ENCODE data around the gene SLC23A1.
"Not testable (repeated sequence)": the region's sequence is repeated elsewhere in the genome, so short reads cannot be mapped to it uniquely, and the experiment has no call there.

The SLC23A1 gene

GRCh38 chr5:139383275-139383992 lies at the start of gene SLC23A1:
TSS of gene SLC23A1 (minus strand) at chr5:139383297. CDS start at chr5:139383253, 44 bp downstream.
- DNase-seq = no peak

DNA sequence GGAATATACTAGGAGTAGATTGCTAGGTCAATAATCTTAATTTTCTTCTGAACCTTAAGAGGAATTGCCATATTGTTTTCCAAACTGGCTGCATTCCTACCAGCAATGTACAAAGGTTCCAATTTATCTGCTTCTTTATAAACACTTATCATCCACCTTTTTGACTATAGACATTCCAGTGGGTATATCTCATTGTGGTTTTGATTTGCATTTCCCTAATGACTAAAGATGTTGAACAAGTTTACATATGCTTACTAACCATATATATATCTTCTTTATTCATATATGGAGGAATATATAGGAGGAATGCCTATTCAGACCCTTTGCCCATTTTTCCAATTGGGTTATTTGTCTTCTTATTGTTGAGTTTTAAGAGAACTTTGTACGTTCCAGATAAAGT lies 48.6 kb upstream of the SLC23A1 start:
- no peak for DNase-seq

DNA sequence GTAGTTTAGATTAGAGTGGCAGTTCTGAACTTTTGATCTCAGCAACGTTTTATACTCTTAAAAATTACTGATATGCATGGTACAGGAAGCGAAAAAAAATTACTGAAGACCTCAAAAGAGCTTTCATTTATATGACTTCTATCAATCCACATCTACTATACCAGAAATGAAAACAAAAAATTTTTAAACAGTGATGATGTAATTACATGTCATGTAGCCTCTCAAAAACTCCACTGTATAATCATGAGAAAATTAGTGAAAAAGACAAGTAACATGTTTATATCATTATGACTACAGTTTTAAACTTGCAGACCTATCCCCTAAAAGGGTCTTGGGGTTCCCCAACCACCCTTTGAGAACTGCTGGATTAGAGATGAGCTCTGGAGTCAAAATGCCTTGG lies 46.9 kb upstream of the SLC23A1 start:
- no peak for DNase-seq

GRCh38 chr5:139426203-139426885 lies 43.2 kb upstream of the SLC23A1 start:
- no peak for DNase-seq

- DNase-seq = no peak
These were observed 42.4 kb upstream of the SLC23A1 start for GRCh38 chr5:139425497-139425896.

DNA sequence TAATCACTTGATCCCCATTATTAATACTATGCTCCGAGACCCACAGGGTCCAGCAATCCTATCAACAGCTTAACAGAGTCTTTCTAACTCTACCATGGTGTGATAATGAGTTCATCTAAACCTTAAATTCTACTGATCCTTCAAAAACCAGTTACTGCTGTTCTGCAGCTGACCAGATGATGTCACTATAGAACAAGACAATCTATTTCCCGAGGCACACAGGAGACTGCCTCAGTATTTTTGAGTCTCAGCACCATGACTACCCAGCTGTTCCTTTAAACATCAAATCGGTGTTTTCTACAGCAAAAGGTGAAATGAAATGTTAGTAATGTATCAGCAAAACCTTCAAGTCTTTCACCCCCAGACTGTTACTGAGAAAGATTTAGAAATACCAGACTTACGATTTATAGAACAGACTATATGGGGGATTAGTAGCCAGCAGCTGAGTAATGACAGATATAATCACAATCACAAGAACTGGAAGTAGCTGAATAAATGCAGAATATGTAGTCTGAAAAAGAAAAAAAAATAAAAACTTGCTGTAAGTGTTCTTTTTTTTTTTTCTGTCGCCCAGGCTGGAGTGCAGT lies 39.3 kb upstream of the SLC23A1 start:
- DNase-seq = peak in 2 of 4 experiments; percentile 12 to 16

GRCh38 chr5:139419226-139420192 lies 36.4 kb upstream of the SLC23A1 start:
- no peak for DNase-seq

DNA sequence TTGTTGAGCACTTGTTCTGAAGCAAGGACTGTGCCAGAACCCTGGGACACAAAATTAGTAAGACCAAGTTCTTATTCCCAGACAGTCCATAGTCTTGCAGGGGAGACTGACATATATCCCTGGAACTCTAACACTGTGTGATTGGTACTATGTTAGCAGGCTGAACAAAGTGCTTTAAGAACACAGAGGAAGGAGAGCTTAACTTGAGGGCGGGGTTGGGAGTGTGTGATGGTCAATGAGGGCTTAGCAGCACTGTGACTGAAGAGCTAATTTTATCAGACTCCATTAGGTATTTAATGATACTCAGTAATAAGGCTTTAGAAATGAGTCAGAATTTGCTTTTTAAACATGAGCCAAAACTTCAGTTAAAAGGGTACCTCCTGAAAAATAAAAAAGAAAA lies 35.7 kb upstream of the SLC23A1 start:
- DNase-seq = no peak

GRCh38 chr5:139417214-139417613 lies 34.1 kb upstream of the SLC23A1 start:
- DNase-seq = no peak

GRCh38 chr5:139416651-139417050 lies 33.6 kb upstream of the SLC23A1 start:
- DNase-seq = no peak

GRCh38 chr5:139415869-139416268 lies 32.8 kb upstream of the SLC23A1 start:
- DNase-seq = no peak

- peak in 1 of 4 experiments; percentile 21 for DNase-seq
These were observed 32.2 kb upstream of the SLC23A1 start for GRCh38 chr5:139415221-139415861.

GRCh38 chr5:139414581-139415130 lies 31.6 kb upstream of the SLC23A1 start:
- no peak for DNase-seq

GRCh38 chr5:139413963-139414362 lies 30.9 kb upstream of the SLC23A1 start:
- no peak for DNase-seq

DNA sequence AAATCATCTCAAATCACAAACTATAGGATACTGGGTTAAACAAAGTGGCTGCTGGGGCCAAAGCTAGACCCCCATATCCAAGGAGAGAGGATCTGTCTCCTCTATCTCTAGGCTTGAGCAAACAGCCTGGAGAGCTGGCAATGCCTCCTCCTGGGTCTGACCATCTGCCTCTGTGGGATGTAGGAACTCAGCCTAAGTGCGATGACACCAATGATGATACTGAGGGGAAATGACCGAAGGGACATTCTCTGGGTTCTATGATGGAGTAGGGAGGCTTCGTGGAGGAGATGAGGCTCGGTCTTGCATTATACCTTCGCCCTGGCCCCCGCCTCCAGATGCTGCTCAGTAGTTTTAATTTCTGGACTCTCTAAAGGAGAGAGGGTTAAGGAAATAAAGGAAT lies 30.1 kb upstream of the SLC23A1 start:
- no peak for DNase-seq

DNA sequence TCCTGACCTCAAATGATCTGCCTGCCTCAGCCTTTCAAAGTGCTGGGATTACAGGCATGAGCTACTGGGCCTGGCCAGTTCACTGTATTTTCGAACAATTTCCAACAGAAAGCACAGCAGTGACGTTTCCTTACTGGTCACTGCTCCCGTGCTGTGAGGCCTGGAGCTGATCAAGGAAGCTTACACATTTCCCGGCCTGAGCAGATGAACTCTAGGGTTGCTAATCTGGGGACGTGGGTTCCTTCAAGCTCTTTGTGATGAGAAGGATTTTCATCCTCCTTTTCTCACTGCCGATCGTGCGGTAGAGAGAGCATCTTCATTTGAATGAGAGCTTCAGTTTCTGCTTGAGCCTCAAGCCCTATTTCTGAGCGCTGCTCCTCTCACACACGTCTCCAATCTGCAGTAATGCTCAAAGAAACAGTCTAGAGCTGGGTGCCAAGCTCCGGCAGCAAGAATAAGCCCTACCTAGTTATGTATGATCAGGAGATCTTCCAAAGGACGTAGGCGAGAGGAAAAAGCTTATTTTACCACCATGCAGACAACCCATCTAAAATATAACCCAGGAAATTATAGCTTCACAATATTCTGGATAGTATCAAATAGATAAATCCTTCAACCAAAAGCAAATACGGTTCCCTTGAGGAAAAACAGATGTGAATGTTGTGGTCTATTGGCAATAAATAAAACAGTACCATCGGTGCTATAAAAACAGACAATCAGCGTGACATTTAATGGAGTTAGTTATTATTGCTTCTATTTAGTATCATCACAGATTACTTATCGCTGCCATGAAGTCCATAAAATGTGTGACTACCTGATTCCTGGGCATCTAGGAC lies 28.1 kb upstream of the SLC23A1 start:
- DNase-seq = no peak

DNA sequence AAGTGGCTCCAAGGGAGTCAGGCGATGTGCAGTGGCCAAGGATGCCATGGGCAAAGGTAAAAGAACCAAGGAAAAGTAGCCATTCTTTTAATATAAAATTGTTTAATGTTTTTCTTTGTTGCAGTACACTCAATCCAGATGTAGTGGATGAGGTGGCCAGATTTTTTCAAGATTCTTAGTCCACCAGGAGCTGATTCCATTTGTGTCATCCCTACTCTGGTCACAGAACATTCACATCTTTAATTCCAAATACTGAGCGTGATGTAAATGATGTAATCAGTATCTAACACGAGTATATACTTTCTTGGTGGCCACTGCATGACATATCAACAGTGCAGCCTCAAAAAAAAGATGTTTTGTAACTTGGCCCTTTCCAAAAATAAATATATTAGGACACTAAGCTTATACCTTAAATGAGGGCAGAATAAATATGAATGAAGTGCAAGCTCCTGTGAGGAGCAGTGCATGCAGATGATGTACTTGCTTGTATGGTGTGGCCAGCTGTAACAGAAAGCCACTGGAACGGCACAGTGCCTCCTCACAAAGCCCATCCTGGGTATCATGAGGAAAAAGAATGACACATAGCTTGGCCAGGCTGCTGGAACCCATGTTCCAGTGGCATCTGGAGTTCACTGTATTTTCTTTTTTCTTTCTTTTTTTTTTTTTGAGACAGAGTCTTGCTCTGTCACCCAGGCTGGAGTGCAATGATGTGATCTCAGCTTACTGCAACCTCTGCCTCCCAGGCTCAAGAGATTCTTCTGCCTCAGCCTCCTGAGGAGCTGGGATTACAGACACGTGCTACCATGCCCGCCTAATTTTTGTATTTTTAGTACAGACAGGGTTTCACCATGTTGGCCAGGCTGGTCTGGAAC lies 27.3 kb upstream of the SLC23A1 start:
- DNase-seq = no peak

DNA sequence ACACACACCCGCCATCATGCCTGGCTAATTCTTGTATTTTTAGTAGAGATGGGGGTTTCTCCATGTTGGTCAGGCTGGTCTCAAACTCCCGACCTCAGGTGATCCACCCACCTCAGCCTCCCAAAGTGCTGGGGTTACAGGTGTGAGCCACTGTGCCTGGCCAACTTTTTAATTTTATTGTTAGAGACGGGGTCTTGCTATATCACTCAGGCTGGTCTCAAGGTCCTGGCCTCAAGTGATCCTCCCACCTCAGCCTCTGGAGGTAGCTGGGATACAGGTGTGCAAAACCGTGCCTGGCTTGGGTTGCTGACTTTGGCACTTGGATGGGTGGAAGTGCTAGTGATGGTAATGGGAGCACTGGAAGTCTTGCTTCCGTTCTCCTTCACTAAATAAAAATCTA lies 26.0 kb upstream of the SLC23A1 start:
- not testable (repeated sequence) for DNase-seq

- no peak for DNase-seq
These were observed 25.1 kb upstream of the SLC23A1 start for GRCh38 chr5:139408191-139408590.

DNA sequence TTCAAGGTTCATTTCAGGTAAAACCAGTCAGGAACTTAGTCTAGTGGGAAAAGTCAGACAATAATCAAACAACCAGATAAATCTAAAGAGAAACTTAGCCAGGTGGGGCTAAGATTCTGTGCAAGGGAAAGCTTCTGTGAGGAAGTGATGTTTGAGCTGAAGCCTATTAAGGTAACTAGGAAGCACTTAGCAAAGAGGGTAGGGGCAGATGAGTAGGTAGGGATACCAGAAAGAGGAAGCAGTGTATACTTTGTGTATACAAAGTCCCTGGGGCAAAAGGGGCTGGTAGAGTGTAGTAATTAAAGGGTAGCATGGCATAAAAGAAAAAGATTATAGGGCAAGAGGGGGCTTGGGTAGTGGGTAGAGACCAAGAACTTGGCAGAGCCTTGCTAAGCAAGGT lies 24.4 kb upstream of the SLC23A1 start:
- DNase-seq = no peak

Measured in activated CD4-positive, CD25-positive, alpha-beta regulatory T cell (primary cell).